Liver (tissue), 9 donors: ENCODE results near the gene CPNE1. TPM values are rescaled to one million over a fixed set of nuclear protein-coding genes. Genes with fewer than 3 reads are reported as not detected.

Source experiments
- DNase-seq: peaks from one replicate; pipeline ENCODE4 v3.0.0-alpha.2; 2017; ENCODE audit warnings: low spot score
- H3K27ac ChIP-seq, 2 donors: one replicate each; pipeline ENCODE4 v1.7.0; 2013; ENCODE audit warnings: inconsistent platforms in 2 of 2, low read length in 2 of 2, control low read depth in 1 of 2, low read depth in 1 of 2, mild to moderate bottlenecking in 1 of 2
- H3K27me3 ChIP-seq, 4 donors: one replicate each; pipeline versions ENCODE4 v1.6.1 to v1.7.0; 2013; ENCODE audit warnings: low read length in 3 of 4, inconsistent platforms in 1 of 4, mild to moderate bottlenecking in 1 of 4, moderate library complexity in 1 of 4; ENCODE audit not compliant: control insufficient read depth in 4 of 4, insufficient read depth in 4 of 4
- H3K36me3 ChIP-seq, 4 donors: one replicate each; pipeline versions ENCODE4 v1.6.1 to v1.7.0; 2013; ENCODE audit warnings: low read length in 3 of 4, mild to moderate bottlenecking in 3 of 4, low read depth in 1 of 4, moderate library complexity in 1 of 4; ENCODE audit not compliant: control insufficient read depth in 4 of 4, insufficient read depth in 3 of 4
- H3K4me1 ChIP-seq, 4 donors: one replicate each; pipeline versions ENCODE4 v1.6.1 to v1.7.0; 2013; ENCODE audit warnings: low read length in 3 of 4, mild to moderate bottlenecking in 3 of 4, moderate library complexity in 1 of 4; ENCODE audit not compliant: control insufficient read depth in 4 of 4, insufficient read depth in 4 of 4
- H3K4me3 ChIP-seq, 3 donors: one replicate each; pipeline versions ENCODE4 v1.6.1 to v1.7.0; 2013; ENCODE audit warnings: low read length in 3 of 3, control low read depth in 1 of 3, low read depth in 1 of 3, mild to moderate bottlenecking in 1 of 3
- H3K9ac ChIP-seq, 2 donors: one replicate each; pipeline ENCODE4 v1.7.0; 2013; ENCODE audit warnings: low read length in 2 of 2, mild to moderate bottlenecking in 2 of 2, moderate library complexity in 2 of 2, control low read depth in 1 of 2, low read depth in 1 of 2
- H3K9me3 ChIP-seq, 4 donors: one replicate each; pipeline versions ENCODE4 v1.6.1 to v1.7.0; 2013; ENCODE audit warnings: low read length in 3 of 4; ENCODE audit not compliant: control insufficient read depth in 4 of 4
- FOXA1 ChIP-seq: IDR thresholded peaks from 2 replicates; pipeline ENCODE4 v1.6.1; 2016; ENCODE audit warnings: antibody characterized with exemption
- GABPA ChIP-seq, 2 donors: IDR thresholded peaks in 1 of 2; conservative IDR thresholded peaks in 1 of 2; 2 replicates each; pipeline ENCODE4 v1.6.1; 2016; ENCODE audit warnings: antibody characterized with exemption in 2 of 2, mild to moderate bottlenecking in 1 of 2, moderate library complexity in 1 of 2
- HNF4A ChIP-seq, 2 donors: conservative IDR thresholded peaks; 2 replicates each; pipeline ENCODE4 v1.6.1; 2016; ENCODE audit warnings: antibody characterized with exemption in 2 of 2, mild to moderate bottlenecking in 2 of 2
- HNF4G ChIP-seq: IDR thresholded peaks from 2 replicates; pipeline ENCODE4 v1.6.1; 2016; ENCODE audit warnings: antibody characterized with exemption
- JUND ChIP-seq, 2 donors: IDR thresholded peaks; 2 replicates each; pipeline ENCODE4 v1.6.1; 2016; ENCODE audit warnings: antibody characterized with exemption in 2 of 2
- NR2F2 ChIP-seq: IDR thresholded peaks from 2 replicates; pipeline ENCODE4 v1.6.1; 2016; ENCODE audit warnings: antibody characterized with exemption
- RAD21 ChIP-seq, 2 donors: IDR thresholded peaks; 2 replicates each; pipeline ENCODE4 v1.6.1; 2016; ENCODE audit warnings: antibody characterized with exemption in 2 of 2, mild to moderate bottlenecking in 2 of 2
- RXRA ChIP-seq, 2 donors: IDR thresholded peaks; 2 replicates each; pipeline ENCODE4 v1.6.1; 2017 to 2018; ENCODE audit warnings: antibody characterized with exemption in 2 of 2, mild to moderate bottlenecking in 1 of 2
- TAF1 ChIP-seq: conservative IDR thresholded peaks from 2 replicates; pipeline ENCODE4 v1.6.1; 2016; ENCODE audit warnings: antibody characterized with exemption, mild to moderate bottlenecking
- YY1 ChIP-seq: IDR thresholded peaks from 2 replicates; pipeline ENCODE4 v1.6.1; 2016; ENCODE audit warnings: antibody characterized with exemption, mild to moderate bottlenecking
- WGBS: extraction: QIAGEN DNeasy Blood & Tissue Kit; methylation state at CpG from one replicate; pipeline ENCODE4 v1.1.7; 2013; 5-methylcytosine and 5-hydroxymethylcytosine counted together
- polyA plus RNA-seq, 2 donors: library from polyadenylated mRNA; stranded (reverse) in 1 of 2; unstranded in 1 of 2; fragments of 200-250 nt in 1 of 2; fragments of >200 nt in 1 of 2; fragmentation: Nextera tagmentation in 1 of 2; extraction: Ambion mirVana in 1 of 2; gene quantifications; one replicate each; pipeline versions ENCODE4 v1.2.1 to v1.2.3, GENCODE V29; 2013 to 2015
- total RNA-seq, 2 donors: library from RNA; depleted of rRNA; stranded (reverse); fragments of >200 nt; gene quantifications; one replicate each; pipeline ENCODE4 v1.2.3, GENCODE V29; 2014
- TF ChIP-seq, protein P1 (sequence below): IDR thresholded peaks from 2 replicates; pipeline ENCODE4 v1.6.1; 2016; ENCODE audit warnings: antibody characterized with exemption
- TF ChIP-seq, protein P2 (sequence below): IDR thresholded peaks from 2 replicates; pipeline ENCODE4 v1.6.1; 2016; ENCODE audit warnings: antibody characterized with exemption
- TF ChIP-seq, protein P3 (sequence below): fragments of 150-350 bp; IDR thresholded peaks from 2 replicates; pipeline ENCODE4 v1.5.1; 2017; ENCODE audit warnings: improper control_type of control experiment, low read depth, low read length; ENCODE audit not compliant: missing input control
- donor health status: healthy.
- donor health status: healthy.
- donor health status: healthy.
- donor health status: healthy.
- donor health status: healthy.

CPNE1 gene
- total and polyA plus RNA-seq, 4 donors, result 25.5 to 55.4 (median 50.5) TPM

DNA sequence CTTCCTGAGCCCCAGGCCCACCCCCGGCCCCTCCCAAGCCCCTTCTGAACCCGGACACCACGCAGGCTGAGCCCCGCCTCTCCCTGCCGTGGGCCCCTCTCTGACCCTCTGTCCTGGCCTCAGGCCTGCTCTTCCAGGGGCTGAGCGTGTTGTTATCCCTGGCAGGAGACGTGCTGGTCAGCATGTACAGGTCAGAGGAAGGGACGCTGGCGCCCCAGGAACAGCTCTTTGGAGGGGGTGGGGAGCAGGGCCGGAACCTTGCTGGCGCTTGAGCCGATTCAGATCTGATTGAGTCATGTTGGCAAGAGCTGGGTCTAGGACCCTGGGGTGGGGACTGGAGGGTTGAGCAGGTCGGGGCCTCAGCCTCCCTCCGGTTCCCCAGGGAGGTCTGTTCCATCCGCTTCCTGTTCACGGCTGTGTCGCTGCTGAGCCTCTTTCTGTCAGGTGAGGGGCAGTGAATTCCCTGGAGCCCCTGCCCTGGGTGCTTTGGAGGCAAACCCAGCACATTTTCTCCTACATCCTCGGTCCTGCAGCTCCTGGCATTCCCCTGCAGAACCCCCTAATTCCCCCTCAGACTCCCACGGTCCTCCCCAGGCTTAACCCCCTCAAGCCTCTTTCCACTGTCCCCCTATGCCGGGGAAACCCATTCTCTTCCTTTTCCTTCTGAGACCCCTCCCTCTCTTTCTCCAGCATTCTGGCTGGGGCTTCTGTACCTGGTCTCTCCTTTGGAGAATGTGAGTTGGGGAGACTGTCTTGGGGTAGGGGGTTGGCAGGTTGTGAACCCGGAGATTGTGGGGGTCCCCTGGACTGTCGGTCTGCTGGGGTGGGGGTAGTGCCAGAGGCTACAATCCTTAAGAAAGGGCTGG lies 47.1 kb downstream of the CPNE1 start:
- no peak overlapping the region for H3K9ac ChIP-seq
- peak overlapping the region in 2 of 3 donors; percentile 16 to 30 for H3K4me3 ChIP-seq

DNA sequence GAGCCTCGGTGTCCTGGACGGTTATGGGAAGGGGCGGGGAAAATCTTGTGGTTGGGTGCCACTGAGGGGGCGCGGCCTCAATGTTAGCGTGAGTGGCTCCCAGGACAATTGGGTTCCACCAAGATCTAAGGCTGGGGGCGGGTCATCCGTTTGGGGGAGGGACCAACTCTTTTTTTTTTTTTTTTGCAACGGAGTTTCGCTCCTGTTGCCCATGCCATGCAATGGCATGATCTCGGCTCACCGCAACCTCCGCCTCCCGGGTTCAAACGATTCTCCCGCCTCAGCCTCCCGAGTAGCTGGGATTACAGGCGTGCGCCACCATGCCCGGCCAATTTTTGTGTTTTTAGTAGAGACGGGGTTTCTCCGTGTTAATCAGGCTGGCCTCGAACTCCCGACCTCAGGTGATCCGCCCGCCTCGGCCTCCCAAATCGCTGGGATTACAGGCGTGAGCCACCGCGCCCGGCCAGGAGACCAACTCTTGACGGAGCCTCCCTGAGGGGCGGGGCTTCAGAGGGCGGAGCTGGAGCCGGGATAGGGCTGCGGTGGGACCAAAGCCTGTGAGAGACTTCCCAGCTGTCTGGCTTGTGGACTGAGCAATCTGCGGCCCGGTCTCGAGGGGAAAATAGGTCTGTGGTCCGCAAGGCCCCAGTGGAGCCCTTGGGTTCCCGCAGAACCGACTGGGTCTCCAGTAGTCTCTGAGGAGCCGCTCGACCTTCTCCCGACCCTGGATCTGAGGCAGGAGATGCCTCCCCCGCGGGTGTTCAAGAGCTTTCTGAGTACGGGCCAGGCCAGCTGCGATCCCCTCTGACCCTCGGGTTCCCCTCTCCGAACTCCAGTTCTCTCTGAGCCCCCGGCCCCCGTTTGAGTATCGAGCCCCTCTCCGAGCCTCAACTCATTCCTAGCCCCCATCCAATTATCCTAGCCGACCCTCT lies 48.0 kb downstream of the CPNE1 start:
- Histone ChIP-seq H3K9me3 (no peaks in the 10 kb centered on the region), H3K36me3 (peaks cover 0 to 2% (median 0%) of the 10 kb centered on the region in 4 donors), H3K27me3 (no peaks in the 10 kb centered on the region), H3K9ac (no peak overlapping the region), H3K27ac (peak overlapping the region; percentile 62 to 65), H3K4me3 (peak overlapping the region in 2 of 3 donors; percentile 16 to 37), H3K4me1 (peaks cover 15 to 37% (median 25%) of the 10 kb centered on the region in 4 donors)
- peak; percentile 86 for DNase-seq
- no peak for TF ChIP-seq NR2F2
- TF ChIP-seq YY1, result peak; percentile 52
- peak in 1 of 2 donors; percentile 3 for TF ChIP-seq JUND (IDR thresholded peaks at IDR 0.05)
- TF ChIP-seq HNF4A (conservative IDR thresholded peaks at IDR 0.05), result peak; percentile 8 to 42
- TF ChIP-seq, protein P1, sequence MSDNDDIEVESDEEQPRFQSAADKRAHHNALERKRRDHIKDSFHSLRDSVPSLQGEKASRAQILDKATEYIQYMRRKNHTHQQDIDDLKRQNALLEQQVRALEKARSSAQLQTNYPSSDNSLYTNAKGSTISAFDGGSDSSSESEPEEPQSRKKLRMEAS, result no peak
- TF ChIP-seq RAD21 (IDR thresholded peaks at IDR 0.05), result no peak
- peak; percentile 61 to 68 for TF ChIP-seq RXRA (IDR thresholded peaks at IDR 0.05)
- TF ChIP-seq TAF1, result no peak
- peak; percentile 17 for TF ChIP-seq HNF4G
- peak in 1 of 2 donors; percentile 47 for TF ChIP-seq GABPA (IDR thresholded peaks at IDR 0.05 in 1 of 2, conservative IDR thresholded peaks at IDR 0.05 in 1 of 2)
- WGBS, result 5% methylated on average over 57 of the region's 57 CpGs

More for the DNA sequence above, 47.1 kb downstream of the CPNE1 start:
- 10% methylated on average over 22 of the region's 22 CpGs for WGBS
- Histone ChIP-seq H3K27me3 (no peaks in the 10 kb centered on the region), H3K4me1 (peaks cover 15 to 37% (median 25%) of the 10 kb centered on the region in 4 donors), H3K36me3 (peaks cover 0 to 2% (median 0%) of the 10 kb centered on the region in 4 donors), H3K9me3 (no peaks in the 10 kb centered on the region), H3K27ac (peak overlapping the region; percentile 62 to 65)
- no peak for DNase-seq
- TF ChIP-seq, protein P2, sequence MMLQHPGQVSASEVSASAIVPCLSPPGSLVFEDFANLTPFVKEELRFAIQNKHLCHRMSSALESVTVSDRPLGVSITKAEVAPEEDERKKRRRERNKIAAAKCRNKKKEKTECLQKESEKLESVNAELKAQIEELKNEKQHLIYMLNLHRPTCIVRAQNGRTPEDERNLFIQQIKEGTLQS, result no peak
- peak in 1 of 2 donors; percentile 30 for TF ChIP-seq RAD21 (IDR thresholded peaks at IDR 0.05)
- TF ChIP-seq FOXA1, result no peak
- TF ChIP-seq, protein P3, sequence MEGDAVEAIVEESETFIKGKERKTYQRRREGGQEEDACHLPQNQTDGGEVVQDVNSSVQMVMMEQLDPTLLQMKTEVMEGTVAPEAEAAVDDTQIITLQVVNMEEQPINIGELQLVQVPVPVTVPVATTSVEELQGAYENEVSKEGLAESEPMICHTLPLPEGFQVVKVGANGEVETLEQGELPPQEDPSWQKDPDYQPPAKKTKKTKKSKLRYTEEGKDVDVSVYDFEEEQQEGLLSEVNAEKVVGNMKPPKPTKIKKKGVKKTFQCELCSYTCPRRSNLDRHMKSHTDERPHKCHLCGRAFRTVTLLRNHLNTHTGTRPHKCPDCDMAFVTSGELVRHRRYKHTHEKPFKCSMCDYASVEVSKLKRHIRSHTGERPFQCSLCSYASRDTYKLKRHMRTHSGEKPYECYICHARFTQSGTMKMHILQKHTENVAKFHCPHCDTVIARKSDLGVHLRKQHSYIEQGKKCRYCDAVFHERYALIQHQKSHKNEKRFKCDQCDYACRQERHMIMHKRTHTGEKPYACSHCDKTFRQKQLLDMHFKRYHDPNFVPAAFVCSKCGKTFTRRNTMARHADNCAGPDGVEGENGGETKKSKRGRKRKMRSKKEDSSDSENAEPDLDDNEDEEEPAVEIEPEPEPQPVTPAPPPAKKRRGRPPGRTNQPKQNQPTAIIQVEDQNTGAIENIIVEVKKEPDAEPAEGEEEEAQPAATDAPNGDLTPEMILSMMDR, result peak; percentile 27
- TF ChIP-seq NR2F2, result no peak
- TF ChIP-seq RXRA (IDR thresholded peaks at IDR 0.05), result peak in 1 of 2 donors; percentile 24
